Right hindlimb (tissue), 1 donor: Measurements from ENCODE around the gene MEGF6.

ENCODE experiments used
- DNase-seq: peaks from one replicate; pipeline ENCODE4 v3.0.0-alpha.2; 2018

MEGF6 gene

DNA sequence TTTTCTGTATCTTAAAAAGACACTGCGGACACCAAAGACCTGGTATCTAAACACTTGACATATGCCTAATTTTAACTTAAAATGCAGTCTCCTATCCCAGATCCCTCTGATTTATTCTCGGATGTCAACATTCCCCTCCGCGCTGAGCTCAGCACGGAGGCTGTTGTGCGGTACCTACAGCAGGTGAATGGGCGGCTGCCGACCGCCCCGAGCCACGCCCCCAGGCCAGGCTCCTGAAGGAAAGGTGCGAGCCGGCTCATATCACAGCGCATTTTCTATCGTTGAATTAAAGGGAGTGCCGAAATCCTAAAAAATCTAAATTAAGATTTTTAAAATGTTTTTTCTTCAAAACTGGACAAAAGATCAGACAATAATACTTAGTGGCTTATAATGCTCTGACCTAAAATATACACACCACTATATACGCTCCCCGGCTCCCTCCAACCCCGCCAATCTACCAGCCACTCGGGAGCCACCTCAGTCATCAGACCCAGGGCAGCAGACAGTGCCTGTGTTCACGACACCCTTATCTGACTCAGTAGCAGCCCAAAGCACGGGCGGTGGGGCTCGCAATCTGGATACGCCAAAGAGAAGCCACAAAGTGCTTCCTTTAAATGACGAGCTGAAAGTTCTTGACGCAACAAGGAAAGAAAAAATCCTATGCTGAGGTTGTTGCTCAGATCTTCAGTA is 34.5 kb upstream of the MEGF6 start:
- DNase-seq: no peak

DNA sequence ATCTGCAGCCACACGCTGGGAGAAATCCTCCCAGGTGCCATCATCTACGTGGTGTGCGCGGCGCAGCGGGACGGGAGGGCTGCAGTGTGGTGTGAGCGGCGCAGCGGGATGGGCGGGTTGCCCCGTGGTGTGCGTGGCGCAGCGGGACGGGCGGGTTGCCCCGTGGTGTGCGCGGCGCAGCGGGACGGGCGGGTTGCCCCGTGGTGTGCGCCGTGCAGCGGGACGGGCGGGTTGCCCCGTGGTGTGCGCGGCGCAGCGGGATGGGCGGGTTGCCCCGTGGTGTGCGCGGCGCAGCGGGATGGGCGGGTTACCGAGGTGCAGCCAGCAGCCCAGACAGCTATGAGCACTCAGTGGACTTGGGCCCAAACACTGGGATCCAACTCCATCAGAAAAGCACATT is 33.9 kb upstream of the MEGF6 start:
- no peak for DNase-seq

DNA sequence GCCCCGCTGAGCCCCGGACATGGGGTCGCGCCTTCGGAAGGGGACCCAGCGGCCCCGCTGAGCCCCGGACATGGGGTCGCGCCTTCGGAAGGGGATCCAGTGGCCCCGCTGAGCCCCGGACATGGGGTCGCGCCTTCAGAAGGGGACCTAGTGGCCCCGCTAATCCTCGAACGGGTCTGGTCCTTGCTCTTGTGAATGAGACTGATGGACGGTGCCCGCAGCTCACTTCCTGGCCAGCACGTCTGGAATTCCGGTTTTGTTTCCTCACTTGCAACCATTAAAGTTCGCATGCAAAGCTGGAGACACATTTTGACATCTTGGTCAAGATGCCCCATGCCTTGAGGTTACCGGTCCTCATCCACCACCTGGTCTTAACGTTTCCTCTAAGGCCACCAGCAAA is 33.0 kb upstream of the MEGF6 start:
- DNase-seq: no peak

DNA sequence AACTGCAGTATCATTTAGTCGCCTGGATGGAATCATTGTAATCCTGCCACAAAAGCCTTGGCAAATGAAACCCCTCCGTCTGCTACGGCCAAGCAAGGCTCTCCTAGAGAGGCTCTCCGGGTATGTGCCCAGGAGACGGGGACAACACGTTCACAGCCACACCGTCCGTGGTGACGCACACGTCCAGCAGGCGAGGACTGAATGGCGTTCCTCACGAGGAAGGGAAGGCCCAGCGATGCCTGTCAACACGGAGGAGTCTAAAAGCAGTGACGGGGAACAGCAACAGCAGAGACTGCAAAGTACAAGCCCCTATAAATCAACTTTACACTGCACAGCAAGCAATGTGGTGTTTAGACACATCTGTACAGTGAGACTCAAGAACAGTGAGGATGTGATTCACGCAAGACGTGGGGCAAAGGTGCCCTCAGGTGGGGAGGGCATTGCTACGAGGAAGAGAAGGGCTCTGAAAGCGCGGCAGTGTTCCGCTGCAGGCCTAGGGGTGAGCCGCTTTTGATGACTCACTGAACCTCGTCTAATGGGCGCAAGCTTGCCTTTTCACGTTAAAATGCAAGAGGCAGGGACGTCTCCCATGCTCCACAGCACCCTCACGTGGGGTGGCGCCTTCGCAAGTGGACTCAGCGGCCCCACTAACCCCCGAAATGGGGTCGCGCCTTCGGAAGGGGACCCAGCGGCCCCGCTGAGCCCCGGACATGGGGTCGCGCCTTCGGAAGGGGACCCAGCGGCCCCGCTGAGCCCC is 31.8 kb upstream of the MEGF6 start:
- DNase-seq: no peak

DNA sequence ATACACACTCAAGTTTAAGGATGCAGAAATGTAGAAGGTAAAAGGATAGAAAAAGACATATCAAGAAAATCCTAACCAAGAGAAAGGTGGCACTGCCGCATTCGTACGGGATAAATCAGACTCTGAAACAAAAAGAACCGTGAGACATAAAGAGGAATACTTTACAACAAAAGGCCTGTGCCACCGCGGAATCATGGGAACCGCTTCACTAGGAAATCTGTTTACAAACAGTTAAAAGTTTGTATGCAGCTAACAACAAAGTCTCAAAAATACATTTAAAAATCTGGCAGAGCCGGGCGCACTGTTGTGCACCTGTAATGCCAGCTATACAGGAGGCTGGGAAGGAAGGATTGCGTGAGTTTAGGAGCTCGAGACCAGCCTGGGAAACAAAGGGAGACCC is 30.5 kb upstream of the MEGF6 start:
- no peak for DNase-seq

DNA sequence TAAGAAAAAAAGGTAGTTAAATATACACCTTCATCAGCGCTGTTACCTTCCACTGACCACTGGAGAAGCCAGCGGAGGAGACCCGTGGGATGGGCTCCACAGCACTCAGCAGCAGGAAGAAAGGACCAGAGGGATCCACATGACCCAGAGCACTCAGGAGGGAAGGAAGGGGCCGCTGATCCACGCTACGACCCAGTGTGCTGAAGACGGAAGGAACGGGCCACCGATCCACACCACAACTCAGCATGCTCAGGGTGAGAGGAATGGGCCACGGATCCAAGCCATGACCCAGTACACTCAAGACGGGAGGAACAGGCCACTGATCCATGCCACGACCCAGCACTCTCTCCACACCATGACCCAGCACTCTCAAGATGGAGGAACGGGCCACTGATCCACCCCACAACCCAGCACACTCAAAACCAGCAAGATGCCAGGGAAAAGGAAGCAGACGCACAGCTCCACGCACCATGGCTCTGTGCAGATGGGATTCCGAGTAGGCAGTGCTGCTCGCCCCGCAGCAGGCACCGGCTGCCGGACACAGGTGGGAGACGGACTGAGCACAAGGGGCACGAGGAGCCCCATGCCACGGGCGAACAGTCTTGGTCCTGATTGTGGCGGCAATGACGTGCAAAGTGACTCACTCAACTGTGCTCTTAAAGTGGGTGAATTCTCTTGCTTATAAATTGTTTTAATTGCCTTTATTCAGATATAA is 29.9 kb upstream of the MEGF6 start:
- DNase-seq: no peak

DNA sequence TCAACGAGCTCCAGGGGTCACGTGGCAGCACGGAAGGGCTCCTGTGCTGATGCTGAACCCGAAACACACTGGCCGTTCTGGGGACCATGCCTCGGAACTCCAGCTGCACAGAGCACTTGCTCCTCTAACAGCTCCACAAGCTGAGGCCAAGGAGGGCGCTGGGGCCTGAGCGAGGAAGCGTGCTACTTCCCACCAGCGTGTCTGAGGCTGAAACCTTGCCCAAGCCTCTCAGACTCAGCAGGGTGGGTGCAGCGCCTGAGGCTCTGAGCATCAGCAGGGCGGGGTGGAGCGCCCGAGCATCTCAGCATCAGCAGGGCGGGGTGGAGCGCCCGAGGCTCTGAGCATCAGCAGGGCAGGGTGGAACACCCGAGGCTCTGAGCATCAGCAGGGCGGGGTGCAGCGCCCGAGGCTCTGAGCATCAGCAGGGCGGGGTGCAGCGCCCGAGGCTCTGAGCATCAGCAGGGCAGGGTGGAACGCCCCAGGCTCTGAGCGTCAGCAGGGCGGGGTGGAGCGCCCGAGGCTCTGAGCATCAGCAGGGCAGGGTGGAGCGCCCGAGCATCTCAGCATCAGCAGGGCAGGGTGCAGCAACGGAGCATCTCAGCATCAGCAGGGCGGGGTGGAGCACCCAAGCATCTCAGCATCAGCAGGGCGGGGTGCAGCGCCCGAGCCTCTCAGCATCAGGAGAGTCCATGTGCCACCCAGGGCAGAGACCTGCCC is 29.0 kb upstream of the MEGF6 start:
- DNase-seq: no peak

DNA sequence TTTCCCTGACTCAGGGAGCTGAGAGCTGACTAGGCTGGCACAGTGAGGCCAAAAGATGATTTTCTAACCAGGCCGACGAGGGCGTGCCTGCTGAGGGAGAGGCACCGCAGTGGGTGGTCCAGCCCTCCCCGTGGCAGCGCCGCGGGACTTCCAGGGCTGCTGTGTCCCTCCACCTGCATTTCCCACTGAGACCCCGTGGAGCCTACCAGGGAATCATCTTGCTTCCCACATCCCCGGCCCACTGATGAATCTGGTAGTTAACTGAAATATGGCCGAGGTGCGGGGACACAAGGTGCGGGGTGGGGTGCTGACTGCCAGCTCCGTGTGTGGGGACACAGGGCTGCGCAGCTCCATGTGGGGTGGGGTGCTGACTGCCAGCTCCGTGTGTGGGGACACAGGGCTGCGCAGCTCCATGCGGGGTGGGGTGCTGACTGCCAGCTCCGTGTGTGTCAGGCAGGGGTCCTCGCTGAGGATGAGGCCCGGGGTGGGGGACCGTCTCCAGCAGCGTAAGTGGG is 28.1 kb upstream of the MEGF6 start:
- DNase-seq: no peak

DNA sequence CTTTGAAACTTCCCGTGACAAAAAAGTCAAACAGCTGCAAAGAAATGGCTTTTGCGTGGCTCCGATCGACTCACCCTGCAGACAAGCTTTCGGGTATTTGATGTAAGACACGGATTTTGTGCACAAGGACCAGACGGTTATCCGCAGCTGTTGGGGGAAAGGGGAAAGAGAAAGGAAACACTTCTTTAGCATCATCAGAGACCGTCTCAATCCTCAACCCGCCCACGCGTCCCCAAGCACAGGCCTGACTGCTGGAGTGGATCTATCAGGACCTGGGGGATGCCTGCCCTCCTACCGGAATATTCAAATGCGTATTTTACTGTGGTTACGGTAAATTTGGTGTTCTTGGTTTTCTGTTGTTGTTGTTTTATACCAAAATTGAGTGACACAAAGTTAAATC is 27.4 kb upstream of the MEGF6 start:
- DNase-seq: no peak

DNA sequence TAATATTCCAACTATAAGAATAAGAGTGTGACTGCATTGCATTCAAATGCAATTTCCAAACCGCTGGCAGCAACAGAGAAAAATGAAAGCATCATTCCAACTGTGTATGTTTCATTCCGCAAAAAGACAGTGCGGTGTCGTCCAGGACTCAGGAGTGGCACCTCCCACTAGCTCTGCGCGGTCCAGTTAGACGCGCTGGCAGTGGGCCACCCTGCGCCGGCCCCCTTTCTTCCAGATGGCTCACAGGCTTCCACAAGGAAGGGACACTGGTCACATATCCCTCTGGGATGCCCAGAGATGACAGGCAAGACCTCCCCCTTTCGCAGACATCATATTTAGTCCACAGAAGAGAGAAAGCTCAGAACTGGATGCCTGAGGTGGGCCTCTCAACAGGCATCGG is 26.7 kb upstream of the MEGF6 start:
- no peak for DNase-seq

DNA sequence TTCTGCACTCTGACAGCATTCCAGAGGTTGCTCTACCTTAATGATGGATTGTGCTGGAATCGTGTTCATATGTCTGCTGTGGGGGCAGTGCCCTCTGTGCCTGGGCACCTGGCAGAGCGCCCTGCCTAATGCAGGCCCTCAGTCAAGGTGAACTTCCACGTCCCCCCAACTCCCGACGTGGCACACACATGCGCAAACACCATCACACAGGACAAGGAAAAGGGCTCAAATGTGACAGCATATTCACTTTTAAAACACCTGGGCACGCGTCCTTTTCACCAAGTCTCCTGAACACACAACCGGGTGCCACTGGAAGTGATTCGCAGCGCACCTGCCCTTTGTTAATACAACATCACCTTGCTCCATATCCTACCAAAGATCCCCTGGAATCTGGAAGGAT is 25.2 kb upstream of the MEGF6 start:
- DNase-seq: no peak

DNA sequence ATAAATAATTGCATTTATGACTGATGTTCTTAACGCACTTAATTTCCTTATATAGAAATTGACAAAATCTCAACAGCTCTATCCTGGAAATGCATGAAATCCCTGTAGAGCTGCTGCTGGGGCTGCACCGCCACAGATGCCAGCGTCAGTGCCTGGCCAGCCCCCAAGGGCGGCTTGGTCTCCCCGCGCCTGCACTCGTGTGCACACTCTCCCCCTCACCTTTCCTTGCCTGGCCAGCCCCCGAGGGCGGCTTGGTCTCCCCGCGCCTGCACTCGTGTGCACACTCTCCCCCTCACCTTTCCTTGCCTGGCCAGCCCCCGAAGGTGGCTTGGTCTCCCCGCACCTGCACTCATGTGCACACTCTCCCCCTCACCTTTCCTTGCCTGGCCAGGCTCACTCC is 24.8 kb upstream of the MEGF6 start:
- DNase-seq: no peak

DNA sequence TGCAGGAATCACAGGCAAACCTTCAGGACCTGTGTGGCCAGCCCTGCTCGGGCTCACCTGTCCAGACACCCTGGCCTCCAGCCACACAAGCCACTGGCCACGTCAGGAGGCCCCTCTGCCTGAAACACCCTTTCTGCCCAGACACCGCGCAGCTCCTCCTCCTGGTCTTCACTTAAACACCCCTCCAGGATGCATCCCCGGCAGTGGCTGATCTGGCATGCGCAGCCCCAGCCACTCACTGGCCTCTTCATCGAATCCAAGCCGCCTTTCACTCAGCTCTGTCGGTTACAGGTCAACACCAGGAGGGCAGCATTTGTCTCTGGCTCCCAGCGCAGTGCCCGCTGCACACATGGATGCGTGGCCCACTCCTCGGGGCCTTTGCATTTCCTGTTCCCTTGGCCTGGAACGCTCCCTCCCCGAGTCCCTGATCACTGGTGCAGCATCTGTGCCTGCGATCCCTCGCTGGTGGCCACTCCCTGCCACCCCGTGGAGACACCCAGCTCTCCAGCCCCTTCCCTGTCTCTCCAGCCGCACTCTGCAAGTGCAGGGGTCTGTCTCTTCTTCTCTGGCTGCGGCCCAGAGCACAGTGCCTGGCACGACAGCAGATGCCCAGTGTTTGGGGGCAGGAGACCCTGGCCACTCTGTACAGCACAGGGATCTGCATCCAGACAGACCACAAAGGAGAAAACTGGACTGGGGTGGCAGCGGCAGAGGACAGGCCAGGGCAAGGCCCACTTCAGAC is 22.9 kb upstream of the MEGF6 start:
- no peak for DNase-seq

DNA sequence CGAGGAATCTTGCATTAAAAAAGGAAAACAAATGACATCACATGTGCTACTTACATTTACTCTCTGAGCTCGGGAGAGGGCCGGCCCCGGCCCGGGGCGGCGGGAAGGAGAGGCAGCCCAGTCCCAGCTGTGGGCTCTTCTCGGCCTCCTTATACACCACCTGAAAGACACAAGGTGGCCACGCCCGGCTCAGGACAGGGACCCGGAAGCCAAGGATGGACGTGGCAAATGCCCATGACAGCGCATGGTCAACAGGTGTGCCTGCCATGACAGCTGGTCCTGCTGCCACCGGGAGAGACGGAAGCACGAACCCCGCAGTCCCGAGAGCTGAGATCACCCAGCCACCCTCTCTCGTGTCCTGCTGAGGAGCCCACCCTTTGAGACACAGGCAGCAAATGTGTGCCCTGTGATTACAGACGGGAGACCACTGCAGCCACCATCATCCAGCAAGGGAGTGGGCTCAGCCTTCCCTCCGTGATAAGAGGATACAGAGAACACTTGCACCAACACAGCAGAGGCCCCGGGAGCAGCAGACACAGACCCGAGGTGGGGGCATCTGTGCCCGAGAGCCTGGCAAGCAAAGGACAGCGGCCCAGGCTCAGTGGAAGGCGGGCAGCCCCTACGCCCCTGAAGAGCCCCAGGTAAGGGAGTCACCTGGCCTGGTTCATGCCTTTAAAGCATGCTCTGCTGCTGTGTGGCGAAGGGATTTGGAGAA is 22.2 kb upstream of the MEGF6 start:
- DNase-seq: no peak

DNA sequence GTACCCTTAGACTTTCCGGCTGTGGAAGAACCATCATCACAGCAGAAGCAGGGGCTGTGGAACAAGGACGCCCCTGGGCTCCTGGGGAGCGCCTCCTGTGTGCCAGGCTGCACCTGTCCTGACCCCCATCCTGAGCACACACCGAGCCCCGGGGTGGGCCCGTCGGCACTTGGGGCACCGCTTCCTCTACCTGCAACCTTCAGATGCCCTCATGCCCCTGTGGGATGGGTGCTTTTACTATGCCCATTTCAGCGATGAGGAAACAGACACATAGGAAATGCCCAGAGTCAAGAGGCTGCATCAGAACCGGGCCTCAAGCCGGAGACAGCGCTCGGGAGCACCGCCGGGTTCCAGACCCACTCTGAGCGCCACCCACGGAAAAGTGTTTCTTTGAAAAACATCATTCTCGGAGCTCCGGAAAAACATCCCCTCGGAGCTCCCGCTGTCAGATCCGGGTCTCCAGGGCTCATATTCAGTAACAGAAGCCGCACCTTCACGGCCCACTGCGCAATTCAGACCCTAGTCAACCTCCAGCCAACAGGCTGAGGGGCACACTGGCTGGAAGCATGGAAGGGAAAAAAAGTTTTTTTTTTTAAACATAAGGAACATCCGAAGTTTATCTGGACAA is 21.5 kb upstream of the MEGF6 start:
- DNase-seq: no peak

DNA sequence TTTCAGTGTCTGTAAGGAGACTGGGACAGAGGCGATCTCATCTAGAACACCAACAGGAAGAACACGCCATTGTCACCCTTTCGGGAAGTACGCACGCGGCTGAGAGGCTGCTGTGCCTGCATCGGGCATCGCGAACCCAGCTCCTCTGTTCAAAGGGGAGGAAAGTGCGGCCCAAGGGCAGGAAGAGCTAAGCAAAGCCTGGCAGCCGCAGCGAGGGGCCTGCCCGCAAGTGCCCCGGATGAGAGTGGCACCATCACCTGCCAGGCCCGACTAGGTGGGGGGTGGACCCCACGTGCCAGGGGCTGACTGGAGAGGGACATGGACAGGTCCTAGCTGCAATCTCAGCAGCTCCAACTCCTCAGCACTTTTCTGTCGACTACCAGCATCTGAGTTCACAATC is 21.0 kb upstream of the MEGF6 start:
- no peak for DNase-seq

DNA sequence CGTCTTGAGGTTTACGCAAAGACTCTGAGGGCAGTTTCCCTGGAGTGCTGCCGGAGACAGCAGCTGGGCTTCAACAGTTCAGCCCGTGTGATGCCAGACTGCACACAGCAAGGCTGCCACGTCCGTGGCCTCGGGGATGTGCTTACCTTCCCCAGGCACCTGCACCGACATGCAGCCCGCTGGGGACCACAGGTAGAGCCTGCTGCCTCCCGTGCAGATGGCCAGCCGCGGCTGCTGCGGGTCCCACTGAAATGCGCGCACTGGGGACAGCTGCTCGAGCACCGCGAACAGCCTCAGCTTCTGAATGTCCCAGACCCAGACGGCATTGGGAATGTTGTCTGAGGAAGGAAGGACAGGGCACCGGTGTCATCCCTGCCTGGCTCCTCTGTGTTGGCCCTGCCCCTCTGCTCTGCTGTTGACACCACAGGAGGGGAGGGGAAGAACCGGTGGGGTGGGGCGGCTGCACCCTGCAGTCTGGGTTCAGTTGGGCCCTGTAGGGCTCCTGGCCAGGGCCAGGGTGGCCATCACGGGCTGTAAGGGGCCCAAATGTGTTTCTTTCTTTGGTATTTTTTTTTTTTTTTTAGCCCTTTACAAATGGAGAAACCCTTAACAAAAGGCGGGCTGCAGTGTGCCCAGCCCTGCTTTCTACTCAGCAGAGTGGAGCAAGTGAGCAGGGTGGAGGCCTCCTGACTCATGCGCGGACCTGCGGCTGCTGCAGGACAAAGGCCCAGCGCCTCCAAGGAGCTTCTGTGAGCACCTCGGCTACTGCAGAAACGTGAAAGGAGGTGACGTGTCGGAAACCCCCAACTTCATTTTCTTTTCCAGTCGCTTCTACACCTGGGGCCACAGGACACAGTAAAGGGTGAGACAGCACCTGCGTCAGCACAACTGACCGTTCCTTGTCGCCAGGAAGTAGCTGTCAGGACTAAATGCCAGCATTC is 20.3 kb upstream of the MEGF6 start:
- no peak for DNase-seq

DNA sequence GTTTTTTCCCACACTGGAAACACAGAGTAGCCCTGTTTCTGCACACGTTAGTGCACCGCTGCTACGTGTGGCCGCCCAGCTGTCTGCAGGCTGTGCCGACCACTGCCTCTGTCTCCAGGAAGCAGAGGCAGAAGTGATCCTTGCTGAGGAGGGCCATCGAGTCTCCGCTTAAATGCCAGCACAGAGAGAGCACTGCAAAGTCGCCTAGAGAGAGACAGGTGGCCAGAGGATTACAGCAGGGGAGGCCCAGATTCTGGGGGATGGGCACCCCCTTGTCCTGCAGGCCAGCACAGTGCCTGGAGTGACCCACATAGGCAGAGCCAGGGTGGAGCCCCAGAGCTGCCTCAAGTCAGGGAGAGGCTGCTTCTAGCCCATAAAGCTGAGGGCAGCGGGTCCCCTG is 19.6 kb upstream of the MEGF6 start:
- DNase-seq: no peak

DNA sequence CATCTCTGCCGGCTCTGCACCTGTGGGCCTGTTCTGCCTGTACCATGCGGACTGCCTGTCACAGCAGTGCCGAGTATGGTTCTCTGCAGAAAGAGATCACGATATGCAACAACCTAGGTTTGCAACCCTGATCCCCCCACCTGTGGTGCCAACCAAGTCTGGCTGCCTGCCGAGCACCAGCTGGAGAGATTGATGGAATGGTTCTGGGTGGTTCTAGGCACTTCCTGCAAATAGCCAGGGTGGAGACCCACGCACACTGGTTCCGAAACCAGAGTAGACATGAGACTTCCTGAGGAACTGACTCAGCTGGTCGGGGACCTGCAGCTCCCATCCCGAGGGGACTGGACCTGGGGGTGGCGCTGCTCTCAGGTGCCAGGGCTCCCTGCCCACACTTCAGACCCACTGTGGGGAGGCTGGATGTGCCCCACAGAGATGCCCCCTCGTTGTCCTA is 18.9 kb upstream of the MEGF6 start:
- no peak for DNase-seq

DNA sequence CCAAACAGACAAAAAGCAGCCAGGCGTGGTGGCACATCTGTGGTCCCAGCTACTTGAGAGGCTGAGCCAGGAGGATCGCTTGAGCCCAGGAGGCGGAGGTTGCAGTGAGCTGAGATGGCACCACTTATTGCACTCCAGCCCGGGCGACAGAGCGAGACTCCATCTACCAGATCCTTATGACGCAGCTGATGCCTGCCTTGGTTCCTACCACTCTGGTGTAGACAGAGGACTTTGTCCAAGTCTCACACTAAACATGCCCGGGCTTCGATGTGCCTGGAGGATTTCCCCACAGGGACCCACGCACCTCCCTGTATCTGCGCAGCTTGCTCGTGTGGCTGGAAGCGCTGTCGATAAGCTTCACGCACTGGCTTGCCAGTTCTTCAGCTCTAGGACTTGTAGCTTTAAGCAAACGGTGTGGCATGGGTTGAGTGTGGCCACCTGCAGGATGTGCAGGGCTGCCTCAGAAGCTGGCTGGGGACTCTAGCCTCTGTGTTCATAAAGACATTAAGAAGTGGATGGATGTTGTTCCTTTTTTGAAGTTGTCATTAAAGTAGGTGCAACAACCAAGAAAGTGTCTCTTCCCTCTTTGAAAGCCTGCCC is 18.4 kb upstream of the MEGF6 start:
- no peak for DNase-seq
